T-helper 1 cell treated with Interleukin-12 subunit alpha and Interleukin-12 subunit beta and Interleukin-4 antibody, amounts not matched to agents 30 μg/mL and 1 μg/mL, for 36 hours (primary cell): ENCODE results near the gene EPC1.

Experiments used
- H3K27ac Mint-ChIP-seq: one replicate; pipeline ENCODE4 v1.8.0; 2021; ENCODE audit warnings: mild to moderate bottlenecking, mixed read lengths
- H3K27me3 Mint-ChIP-seq: one replicate; pipeline ENCODE4 v1.8.0; 2021; ENCODE audit warnings: low read depth, mixed read lengths
- H3K36me3 Mint-ChIP-seq: one replicate; pipeline ENCODE4 v1.8.0; 2021; ENCODE audit warnings: low read depth, mixed read lengths
- H3K4me1 Mint-ChIP-seq: one replicate; pipeline ENCODE4 v1.8.0; 2021; ENCODE audit warnings: low read depth, mixed read lengths
- H3K4me3 Mint-ChIP-seq: one replicate; pipeline ENCODE4 v1.8.0; 2021; ENCODE audit warnings: mild to moderate bottlenecking, moderate library complexity, mixed read lengths
- H3K9me3 Mint-ChIP-seq: one replicate; pipeline ENCODE4 v1.8.0; 2021; ENCODE audit warnings: mixed read lengths

EPC1 gene

GRCh38 chr10:32308027-32308603 lies 38.8 kb downstream of the EPC1 start:
- H3K4me1 Mint-ChIP-seq, result peaks cover 28% of the 10 kb centered on the region
- H3K4me3 Mint-ChIP-seq, result no peak overlapping the region
- H3K36me3 Mint-ChIP-seq, result peaks cover 22% of the 10 kb centered on the region

GRCh38 chr10:32307609-32308008 lies 39.3 kb downstream of the EPC1 start:
- Mint-ChIP-seq H3K36me3 (peaks cover 24% of the 10 kb centered on the region), H3K4me3 (no peak overlapping the region)

More at GRCh38 chr10:32308027-32308603, 38.8 kb downstream of the EPC1 start:
- Mint-ChIP-seq H3K9me3 (no peaks in the 10 kb centered on the region), H3K27ac (no peak overlapping the region), H3K27me3 (no peaks in the 10 kb centered on the region)

GRCh38 chr10:32299354-32299980 lies 47.5 kb downstream of the EPC1 start:
- peak overlapping the region; percentile 60 for H3K4me3 Mint-ChIP-seq
- H3K27me3 Mint-ChIP-seq, result no peaks in the 10 kb centered on the region
- H3K27ac Mint-ChIP-seq, result peak overlapping the region; percentile 43
- H3K36me3 Mint-ChIP-seq, result peaks cover 13% of the 10 kb centered on the region
- H3K9me3 Mint-ChIP-seq, result no peaks in the 10 kb centered on the region
- peaks cover 26% of the 10 kb centered on the region for H3K4me1 Mint-ChIP-seq

More at GRCh38 chr10:32307609-32308008, 39.3 kb downstream of the EPC1 start:
- Mint-ChIP-seq H3K9me3 (no peaks in the 10 kb centered on the region), H3K27ac (no peak overlapping the region), H3K27me3 (no peaks in the 10 kb centered on the region), H3K4me1 (peaks cover 28% of the 10 kb centered on the region)

- Mint-ChIP-seq H3K36me3 (peaks cover 8% of the 10 kb centered on the region), H3K27ac (no peak overlapping the region), H3K4me3 (no peak overlapping the region), H3K27me3 (no peaks in the 10 kb centered on the region), H3K9me3 (no peaks in the 10 kb centered on the region), H3K4me1 (peaks cover 21% of the 10 kb centered on the region)
These were observed 48.7 kb downstream of the EPC1 start for GRCh38 chr10:32298075-32298812.

DNA sequence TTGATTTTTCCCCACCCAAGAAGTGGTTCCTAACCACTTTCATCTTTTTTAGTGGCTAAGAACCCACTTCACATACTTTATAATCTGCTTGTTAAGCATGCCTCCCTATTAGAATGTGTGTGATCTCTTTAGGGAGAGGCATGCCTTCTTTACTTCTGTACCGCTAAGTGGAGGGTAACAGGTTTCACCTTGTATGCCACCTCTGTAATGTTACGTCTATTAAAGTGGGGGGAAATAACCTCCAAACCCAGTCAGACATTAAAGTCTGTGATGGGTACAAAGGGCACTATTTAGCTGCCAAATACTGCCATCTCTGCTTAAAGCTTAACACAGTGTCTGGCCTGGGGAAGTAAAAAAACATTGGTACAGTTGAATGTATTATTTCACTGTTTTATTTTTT lies 51.9 kb downstream of the EPC1 start:
- Mint-ChIP-seq H3K9me3 (no peaks in the 10 kb centered on the region), H3K27me3 (no peaks in the 10 kb centered on the region), H3K4me1 (peaks cover 20% of the 10 kb centered on the region), H3K36me3 (peaks cover 7% of the 10 kb centered on the region), H3K27ac (no peak overlapping the region), H3K4me3 (no peak overlapping the region)

DNA sequence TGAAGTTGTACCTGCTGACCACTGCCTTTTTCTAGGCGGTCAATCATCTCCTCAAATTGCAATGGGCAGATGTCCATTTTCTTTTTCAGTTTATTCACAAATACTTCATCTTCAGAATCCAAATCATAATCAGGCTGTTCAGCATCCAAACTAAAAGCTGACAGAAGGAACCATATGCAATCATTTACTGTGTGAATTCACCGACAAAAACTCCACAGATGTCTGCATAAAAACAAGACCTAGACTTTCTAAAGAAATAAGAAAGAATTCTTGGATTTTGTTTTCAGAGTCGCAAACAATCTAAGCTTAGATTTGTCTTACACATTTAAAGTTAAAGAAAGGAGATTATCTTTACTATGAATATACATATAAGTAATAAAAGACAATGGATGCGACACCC lies 53.4 kb downstream of the EPC1 start:
- H3K27ac Mint-ChIP-seq, result no peak overlapping the region
- no peaks in the 10 kb centered on the region for H3K9me3 Mint-ChIP-seq
- peaks cover 10% of the 10 kb centered on the region for H3K4me1 Mint-ChIP-seq

DNA sequence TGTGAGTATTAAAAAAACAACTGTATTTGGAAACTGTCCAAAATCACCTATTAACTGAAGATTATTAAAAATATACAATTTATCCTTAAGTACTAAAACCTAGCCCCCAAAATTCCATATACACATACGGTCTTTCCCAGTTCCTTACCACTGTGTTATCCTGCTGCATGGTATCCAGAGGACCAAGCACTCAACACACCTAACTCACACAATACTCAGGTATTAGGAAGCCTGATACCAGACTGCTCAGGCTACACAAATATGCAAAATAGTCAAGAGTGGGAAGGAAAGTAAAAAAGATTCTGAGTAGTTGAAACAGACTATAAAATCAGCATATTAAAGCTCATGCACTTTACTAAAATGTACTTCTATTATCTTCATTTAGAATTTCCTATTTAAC lies 67.2 kb downstream of the EPC1 start:
- Mint-ChIP-seq H3K4me1 (peaks cover 2% of the 10 kb centered on the region), H3K27ac (no peak overlapping the region), H3K27me3 (no peaks in the 10 kb centered on the region), H3K4me3 (no peak overlapping the region), H3K9me3 (no peaks in the 10 kb centered on the region), H3K36me3 (peaks cover 18% of the 10 kb centered on the region)

More for the DNA sequence above, 53.4 kb downstream of the EPC1 start:
- Mint-ChIP-seq H3K27me3 (no peaks in the 10 kb centered on the region), H3K36me3 (peaks cover 11% of the 10 kb centered on the region), H3K4me3 (no peak overlapping the region)

DNA sequence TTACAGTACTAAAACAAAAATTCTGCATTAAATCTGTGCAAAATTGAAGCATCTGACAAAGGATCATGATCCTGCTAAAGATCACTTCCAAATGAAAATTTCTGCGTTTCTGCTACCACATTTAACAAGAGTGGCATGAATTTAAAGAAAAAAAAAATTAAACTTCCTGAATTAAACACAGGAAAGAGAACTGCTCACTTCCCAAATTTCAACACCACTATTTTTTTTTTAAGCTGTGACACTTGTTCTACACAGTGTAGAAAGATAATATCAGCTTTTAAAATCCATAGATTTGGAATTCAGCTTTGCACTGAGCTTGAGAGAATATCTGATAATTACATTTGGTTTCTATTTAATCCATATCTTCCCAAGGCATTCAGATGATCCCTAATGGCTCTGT lies 73.6 kb downstream of the EPC1 start:
- Mint-ChIP-seq H3K9me3 (no peaks in the 10 kb centered on the region), H3K27me3 (no peaks in the 10 kb centered on the region), H3K4me1 (peaks cover 2% of the 10 kb centered on the region), H3K4me3 (no peak overlapping the region), H3K27ac (no peak overlapping the region), H3K36me3 (peaks cover 39% of the 10 kb centered on the region)

DNA sequence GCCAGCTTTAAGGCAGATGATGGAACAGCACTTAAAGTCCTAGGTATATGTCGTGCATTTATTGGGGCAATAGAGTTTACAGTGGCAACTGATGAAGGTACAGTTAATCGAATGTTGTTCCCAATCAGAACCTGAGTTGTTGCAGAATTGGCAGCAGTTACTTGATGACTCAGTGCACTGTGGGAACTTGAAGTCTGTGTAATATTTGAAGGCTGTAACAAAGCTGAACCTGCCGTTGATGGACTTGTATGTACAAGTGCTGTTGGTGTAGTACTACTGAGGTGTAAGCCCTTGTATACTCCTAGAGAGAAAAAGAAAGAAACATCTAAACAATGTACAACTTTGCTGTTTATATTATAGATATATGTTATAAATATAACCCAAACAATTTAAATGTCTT lies 75.3 kb downstream of the EPC1 start:
- Mint-ChIP-seq H3K4me1 (no peaks in the 10 kb centered on the region), H3K36me3 (peaks cover 48% of the 10 kb centered on the region)

GRCh38 chr10:32269343-32270100 lies 77.4 kb downstream of the EPC1 start:
- no peaks in the 10 kb centered on the region for H3K27me3 Mint-ChIP-seq

More for the DNA sequence above, 75.3 kb downstream of the EPC1 start:
- H3K9me3 Mint-ChIP-seq, result no peaks in the 10 kb centered on the region
- no peak overlapping the region for H3K4me3 Mint-ChIP-seq
- no peaks in the 10 kb centered on the region for H3K27me3 Mint-ChIP-seq
- no peak overlapping the region for H3K27ac Mint-ChIP-seq

DNA sequence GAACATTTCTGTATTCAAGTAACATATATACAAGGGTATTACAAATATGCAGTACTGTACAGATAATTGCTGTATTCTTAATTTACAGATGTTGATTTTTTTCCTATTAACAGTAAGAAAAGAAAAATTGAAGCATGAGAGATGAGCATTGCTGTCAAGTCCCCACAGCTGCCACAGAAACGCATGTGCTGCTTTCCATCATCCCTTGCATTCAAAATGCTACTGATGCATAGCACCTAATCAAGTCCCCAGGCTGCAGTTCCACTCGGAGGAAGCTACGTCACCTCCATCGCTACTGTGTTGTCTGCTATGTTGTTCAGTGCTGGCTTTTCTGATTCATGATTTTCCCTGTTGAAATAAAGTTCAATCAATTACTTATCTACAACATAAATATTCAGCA lies 78.2 kb downstream of the EPC1 start:
- peaks cover 42% of the 10 kb centered on the region for H3K36me3 Mint-ChIP-seq
- no peaks in the 10 kb centered on the region for H3K27me3 Mint-ChIP-seq
- H3K27ac Mint-ChIP-seq, result no peak overlapping the region
- H3K4me1 Mint-ChIP-seq, result no peaks in the 10 kb centered on the region
- no peak overlapping the region for H3K4me3 Mint-ChIP-seq
- no peaks in the 10 kb centered on the region for H3K9me3 Mint-ChIP-seq

More at GRCh38 chr10:32269343-32270100, 77.4 kb downstream of the EPC1 start:
- no peaks in the 10 kb centered on the region for H3K9me3 Mint-ChIP-seq
- peaks cover 45% of the 10 kb centered on the region for H3K36me3 Mint-ChIP-seq
- H3K4me3 Mint-ChIP-seq, result no peak overlapping the region
- no peaks in the 10 kb centered on the region for H3K4me1 Mint-ChIP-seq
- no peak overlapping the region for H3K27ac Mint-ChIP-seq

- no peak overlapping the region for H3K27ac Mint-ChIP-seq
- H3K27me3 Mint-ChIP-seq, result no peaks in the 10 kb centered on the region
- H3K4me1 Mint-ChIP-seq, result peaks cover 2% of the 10 kb centered on the region
- H3K4me3 Mint-ChIP-seq, result no peak overlapping the region
- peaks cover 40% of the 10 kb centered on the region for H3K36me3 Mint-ChIP-seq
- H3K9me3 Mint-ChIP-seq, result no peaks in the 10 kb centered on the region
These were observed 80.0 kb downstream of the EPC1 start for GRCh38 chr10:32266979-32267378.

DNA sequence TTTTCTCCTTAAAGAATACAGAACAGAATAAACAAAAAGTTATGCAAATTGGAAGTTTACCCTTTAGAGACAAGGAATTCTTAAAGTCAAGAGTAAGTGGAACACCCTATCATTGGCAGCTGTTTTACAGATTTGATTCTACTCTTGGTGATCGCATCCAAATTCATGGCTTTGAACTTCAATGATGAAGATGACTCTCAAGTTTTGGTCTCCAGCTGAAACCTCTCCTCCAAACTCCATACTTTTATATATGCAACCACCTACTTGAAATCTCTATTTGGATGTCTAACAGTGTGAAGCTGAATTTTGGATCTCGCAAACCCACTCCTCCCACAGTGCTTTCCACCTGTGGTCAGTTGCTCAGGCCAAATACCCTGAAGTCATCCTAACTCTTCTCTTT lies 80.4 kb downstream of the EPC1 start:
- H3K4me3 Mint-ChIP-seq, result no peak overlapping the region
- H3K27me3 Mint-ChIP-seq, result no peaks in the 10 kb centered on the region
- H3K4me1 Mint-ChIP-seq, result peaks cover 2% of the 10 kb centered on the region
- no peaks in the 10 kb centered on the region for H3K9me3 Mint-ChIP-seq
- H3K27ac Mint-ChIP-seq, result no peak overlapping the region
- peaks cover 36% of the 10 kb centered on the region for H3K36me3 Mint-ChIP-seq

DNA sequence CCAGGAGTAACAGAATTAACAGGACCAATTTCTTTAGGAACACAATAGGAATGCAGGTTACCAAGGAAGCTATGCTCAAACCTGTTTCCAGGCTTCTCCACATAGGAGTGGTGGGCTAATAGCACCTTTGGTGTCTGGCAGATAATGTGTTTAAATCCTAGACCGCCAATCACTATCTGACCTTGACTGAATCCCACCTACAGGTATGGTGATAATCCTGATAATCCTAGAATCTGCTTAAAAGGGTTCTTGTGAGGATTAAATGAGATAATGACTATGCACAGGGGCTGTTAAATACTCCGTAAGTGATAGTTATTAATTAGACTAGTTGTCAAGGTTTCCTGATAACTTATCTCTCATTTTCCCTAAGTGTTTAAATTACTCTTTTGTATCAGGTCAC lies 81.2 kb downstream of the EPC1 start:
- peaks cover 2% of the 10 kb centered on the region for H3K4me1 Mint-ChIP-seq

More for the DNA sequence above, 81.2 kb downstream of the EPC1 start:
- no peak overlapping the region for H3K27ac Mint-ChIP-seq
- H3K4me3 Mint-ChIP-seq, result no peak overlapping the region
- no peaks in the 10 kb centered on the region for H3K27me3 Mint-ChIP-seq
- H3K36me3 Mint-ChIP-seq, result peaks cover 31% of the 10 kb centered on the region
- H3K9me3 Mint-ChIP-seq, result no peaks in the 10 kb centered on the region
